GM21447 (cell line): ENCODE results near the gene GOLGA7B.

Experiments used
- ATAC-seq: cut with Tn5 transposase; IDR thresholded peaks from one replicate; pipeline ENCODE4 v1.9.1; 2021; ENCODE audit not compliant: unreplicated experiment

Gene GOLGA7B

GRCh38 chr10:97892506-97892905 lies 42.9 kb downstream of the GOLGA7B start:
- no peak for ATAC-seq

GRCh38 chr10:97892939-97893338 lies 43.3 kb downstream of the GOLGA7B start:
- no peak for ATAC-seq

- ATAC-seq, result no peak
Measured at GRCh38 chr10:97894092-97894491, 44.4 kb downstream of the GOLGA7B start.

- no peak for ATAC-seq
Measured at GRCh38 chr10:97895084-97895483, 45.4 kb downstream of the GOLGA7B start.

DNA sequence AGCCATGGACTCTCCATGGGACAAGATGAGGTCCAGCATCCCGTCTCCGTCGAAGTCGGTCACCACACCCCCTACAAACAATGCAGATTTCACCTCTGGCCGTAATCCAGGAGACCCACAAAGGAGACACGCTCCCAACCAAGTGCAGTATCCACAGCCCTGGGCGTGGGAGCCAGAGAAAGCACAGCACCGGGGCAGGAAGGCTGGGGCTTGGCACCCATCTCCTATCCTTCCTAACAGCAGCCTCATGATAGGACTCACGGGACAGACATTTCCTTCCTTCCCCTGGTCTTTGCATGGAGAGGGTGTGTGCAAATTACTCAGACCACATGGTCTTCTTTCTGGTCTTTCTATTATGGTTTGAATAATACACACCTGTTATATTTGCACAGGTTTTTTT lies 46.3 kb downstream of the GOLGA7B start:
- no peak for ATAC-seq

DNA sequence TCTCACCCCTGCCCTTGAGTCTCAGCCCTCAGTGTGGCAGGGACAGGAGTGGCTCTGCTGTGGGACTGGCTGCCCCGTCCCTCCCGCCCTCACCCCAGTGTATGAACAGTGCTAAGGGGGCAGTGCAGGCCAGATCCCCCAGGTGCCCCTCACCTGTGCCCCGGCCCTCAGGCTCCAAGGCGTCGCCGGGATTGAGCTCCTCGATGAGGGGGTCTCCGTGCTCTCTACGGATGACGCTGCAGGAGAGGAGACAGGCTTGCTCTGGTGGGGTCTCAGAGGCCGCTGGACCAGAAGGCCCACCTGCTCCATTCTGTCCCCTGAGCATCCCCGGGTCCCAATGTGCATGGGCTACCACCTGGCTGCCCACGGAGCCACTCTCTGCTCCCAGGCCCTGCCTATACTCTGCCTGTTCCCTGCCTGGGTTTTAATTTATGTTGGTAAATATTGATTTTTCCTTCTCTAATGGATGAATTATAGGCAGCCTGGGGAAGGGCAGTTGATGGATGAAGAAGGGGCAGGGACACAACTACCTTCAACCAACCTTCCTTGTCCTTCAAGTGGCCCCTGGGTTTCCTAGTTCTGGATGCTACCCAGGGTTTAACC lies 47.2 kb downstream of the GOLGA7B start:
- no peak for ATAC-seq

DNA sequence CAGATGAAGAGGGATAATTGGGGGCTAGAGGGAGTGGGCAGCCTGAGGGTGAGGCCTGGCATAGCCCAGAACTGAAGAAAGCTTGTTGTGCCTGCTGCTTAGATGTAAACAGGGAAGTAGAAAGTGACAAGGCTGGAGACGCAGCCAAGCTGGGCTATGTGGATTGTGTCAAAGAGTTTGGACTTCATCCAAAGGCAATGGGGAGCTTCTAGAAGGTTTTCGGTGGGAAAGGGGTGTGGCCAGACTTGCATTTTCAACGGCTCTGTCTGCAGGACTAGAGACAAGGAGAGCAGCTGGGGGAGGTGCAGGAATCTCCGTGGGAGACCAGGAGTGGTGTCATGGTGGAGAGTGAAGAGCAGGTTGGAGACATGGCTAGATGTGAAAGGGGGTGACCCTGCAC lies 48.8 kb downstream of the GOLGA7B start:
- ATAC-seq, result no peak

- ATAC-seq, result no peak
Measured at GRCh38 chr10:97901381-97901780, 51.7 kb downstream of the GOLGA7B start.

- ATAC-seq, result no peak
Measured at GRCh38 chr10:97903128-97904017, 53.7 kb downstream of the GOLGA7B start.

- no peak for ATAC-seq
Measured at GRCh38 chr10:97904018-97904381, 54.4 kb downstream of the GOLGA7B start.

DNA sequence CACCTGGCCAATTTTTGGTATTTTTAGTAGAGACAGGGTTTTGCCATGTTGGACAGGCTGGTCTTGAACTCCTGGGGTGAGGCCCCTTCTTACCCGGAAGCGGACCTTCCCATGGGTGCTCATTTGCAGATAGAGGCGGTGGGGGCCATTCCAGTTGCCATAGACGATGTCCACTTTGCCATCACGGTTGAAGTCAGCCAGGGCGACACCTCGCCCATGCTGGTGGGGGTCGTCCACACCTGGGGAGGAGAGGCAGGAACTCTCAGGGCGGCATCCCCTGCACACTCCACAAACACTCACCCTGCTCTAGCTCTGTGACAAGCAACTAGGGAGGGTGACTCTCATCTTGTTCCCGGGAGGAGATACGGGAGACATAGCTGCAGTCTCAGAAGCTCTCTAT lies 54.9 kb downstream of the GOLGA7B start:
- no peak for ATAC-seq

DNA sequence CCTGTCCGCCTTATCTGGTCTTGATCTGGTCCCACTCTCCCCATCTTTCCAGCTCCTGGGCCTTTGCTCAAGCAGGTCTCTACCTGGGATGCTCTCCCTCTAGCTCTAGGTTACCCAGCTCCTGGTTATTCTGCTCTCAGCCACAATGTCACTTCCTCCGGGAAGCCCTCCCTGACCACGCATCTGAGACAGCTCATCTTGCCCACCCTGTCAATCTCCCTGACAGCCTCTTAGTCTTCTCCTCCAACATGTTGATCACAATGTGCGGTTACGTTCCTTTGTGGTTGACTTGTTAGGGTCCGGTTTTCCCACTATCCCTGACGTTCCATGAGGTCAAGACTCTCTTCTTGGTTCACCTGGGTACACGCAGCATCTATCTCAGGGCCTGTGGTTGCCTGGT lies 55.6 kb downstream of the GOLGA7B start:
- ATAC-seq, result no peak

DNA sequence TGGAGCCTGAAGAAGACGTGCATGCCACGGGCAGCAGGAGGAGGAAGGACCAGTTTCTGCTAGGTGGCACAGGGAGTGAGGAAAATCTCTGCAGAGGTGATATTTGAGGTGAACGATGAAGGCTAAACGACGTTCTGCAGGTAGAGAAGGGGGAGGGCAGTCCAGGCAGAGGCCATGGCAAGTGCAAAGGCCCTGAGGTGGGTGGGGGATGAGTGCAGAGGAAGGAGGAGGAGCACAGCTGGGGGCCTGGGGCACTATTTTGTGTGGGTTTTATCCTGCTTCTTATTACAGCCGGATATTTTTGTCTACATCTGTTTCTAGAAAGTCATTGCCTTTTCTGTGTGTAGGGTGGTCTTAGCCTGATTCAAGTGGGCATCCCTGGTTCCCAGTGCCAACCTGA lies 57.6 kb downstream of the GOLGA7B start:
- ATAC-seq, result no peak

GRCh38 chr10:97907830-97908229 lies 58.2 kb downstream of the GOLGA7B start:
- no peak for ATAC-seq

DNA sequence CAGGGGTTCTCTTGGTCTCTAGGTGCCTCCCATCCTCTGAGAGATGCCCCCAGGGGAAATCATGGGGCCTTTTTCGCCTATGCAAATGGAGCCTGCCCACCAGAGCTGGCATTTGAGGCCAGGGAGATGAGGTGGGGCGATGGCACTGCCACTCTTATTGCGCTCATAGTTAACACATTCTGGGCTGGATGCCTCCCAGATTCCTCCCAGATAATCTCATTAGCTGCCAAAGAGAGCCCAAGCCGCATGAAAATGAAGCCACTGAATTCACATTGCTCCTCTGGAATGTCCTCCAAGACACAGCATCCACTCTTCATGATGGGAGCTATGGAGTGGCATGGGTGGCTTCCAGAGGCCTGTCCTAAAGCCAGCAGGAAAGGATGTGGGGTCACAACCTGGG lies 61.0 kb downstream of the GOLGA7B start:
- no peak for ATAC-seq

DNA sequence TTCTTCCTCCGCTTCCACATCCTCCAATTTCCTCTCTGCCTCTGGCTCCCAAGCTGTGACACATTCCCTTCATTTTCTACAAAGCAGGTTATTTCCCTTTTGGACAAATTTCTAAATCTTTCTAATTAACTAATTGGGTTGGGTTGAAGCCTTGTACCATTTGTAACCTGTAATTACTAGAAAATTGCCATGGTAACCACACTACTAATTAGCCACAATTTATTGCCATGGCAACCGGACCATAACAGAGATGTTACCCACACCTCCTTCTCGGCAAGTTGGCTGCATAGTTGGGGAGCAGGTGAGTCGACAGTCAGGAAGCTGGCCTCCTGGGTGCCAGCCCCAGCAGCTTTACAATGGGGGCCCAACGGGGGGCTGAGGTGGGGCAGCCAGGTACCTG lies 61.6 kb downstream of the GOLGA7B start:
- ATAC-seq, result no peak

DNA sequence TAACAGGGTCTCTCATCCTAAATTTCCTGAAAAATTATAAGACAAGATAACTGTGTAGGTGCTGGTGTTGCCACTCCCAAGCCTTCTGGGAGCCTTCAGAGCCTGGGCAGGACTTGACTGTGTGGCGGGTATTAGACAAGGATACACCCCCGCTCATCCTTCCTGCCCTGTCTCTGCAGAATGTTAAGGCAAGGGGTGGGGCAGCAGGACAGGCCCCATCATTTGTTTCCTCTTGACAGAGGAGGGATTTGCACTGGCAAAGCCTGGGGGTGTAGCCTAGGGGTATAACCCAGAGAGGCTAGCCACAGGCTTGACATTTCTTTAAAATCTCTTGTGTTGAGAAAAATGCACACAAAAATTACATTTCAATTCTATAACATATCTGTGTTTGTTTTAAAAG lies 63.5 kb downstream of the GOLGA7B start:
- no peak for ATAC-seq

DNA sequence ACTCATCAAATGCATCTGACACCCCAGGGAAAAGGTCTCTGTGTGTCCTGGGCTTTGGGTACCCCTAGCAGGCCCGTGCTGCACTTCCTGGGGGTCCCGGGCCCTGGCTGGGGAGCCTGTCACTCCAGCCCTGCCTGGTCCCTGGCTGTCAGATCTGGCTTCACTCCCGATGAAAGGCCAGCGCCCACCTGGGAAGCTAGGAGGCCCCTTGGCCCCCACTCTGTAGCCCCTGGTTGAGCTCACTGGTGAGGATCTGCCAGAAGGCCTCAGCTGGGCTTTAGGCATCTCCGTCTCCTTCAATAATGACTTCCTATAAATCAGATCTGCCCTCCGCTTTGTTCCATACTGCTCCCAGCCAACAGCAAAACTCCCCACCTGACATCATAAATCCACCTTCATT lies 64.0 kb downstream of the GOLGA7B start:
- ATAC-seq, result no peak

- no peak for ATAC-seq
Measured at GRCh38 chr10:97914171-97914836, 64.7 kb downstream of the GOLGA7B start.

GRCh38 chr10:97914837-97915211 lies 65.2 kb downstream of the GOLGA7B start:
- ATAC-seq, result peak; percentile 51

- no peak for ATAC-seq
Measured at GRCh38 chr10:97915346-97916131, 65.9 kb downstream of the GOLGA7B start.
